Transverse colon (tissue), 4 donors: Measurements from ENCODE around the gene MAGI2. TPM values are rescaled to one million over a fixed set of nuclear protein-coding genes. Genes with fewer than 3 reads are reported as not detected.

Experiments used
- DNase-seq: peaks from one replicate; pipeline ENCODE4 v3.0.0-alpha.2; 2019
- H3K27ac ChIP-seq, 4 donors: fragments of 200-600 bp; sonication (generic); 2 replicates each; pipeline ENCODE4 v1.5.1; 2016 to 2018; ENCODE audit warnings: inconsistent platforms in 4 of 4
- H3K27me3 ChIP-seq: fragments of 200-600 bp; sonication (generic); 2 replicates; pipeline ENCODE4 v1.5.1; 2017; ENCODE audit warnings: inconsistent platforms
- H3K36me3 ChIP-seq, 4 donors: fragments of 200-600 bp; sonication (generic); 2 replicates each; pipeline ENCODE4 v1.5.1; 2017 to 2019; ENCODE audit warnings: inconsistent platforms in 4 of 4
- H3K4me1 ChIP-seq, 4 donors: fragments of 200-600 bp; sonication (generic); 2 replicates each; pipeline ENCODE4 v1.5.1; 2017 to 2020; ENCODE audit warnings: inconsistent platforms in 4 of 4
- H3K4me3 ChIP-seq, 4 donors: fragments of 200-600 bp; sonication (generic); 1 replicate in 1 of 4; 2 replicates in 3 of 4; pipeline versions ENCODE4 v1.5.1 to v1.6.1; 2017 to 2019; ENCODE audit warnings: inconsistent platforms in 4 of 4
- H3K9me3 ChIP-seq, 2 donors: fragments of 200-600 bp; sonication (generic); 2 replicates each; pipeline ENCODE4 v1.5.1; 2017 to 2019; ENCODE audit warnings: inconsistent platforms in 2 of 2
- EP300 ChIP-seq: sonication (generic); formaldehyde crosslinking; IDR thresholded peaks from one replicate; pipeline ENCODE4 v1.6.1; 2017; ENCODE audit warnings: antibody characterized with exemption, low read depth
- POLR2A ChIP-seq: fragments of 450-650 bp; IDR thresholded peaks from one replicate; pipeline ENCODE4 v1.6.1; 2016; ENCODE audit warnings: antibody characterized with exemption, mild to moderate bottlenecking, moderate library complexity
- POLR2AphosphoS5 ChIP-seq, 3 donors: sonication (generic); formaldehyde crosslinking; IDR thresholded peaks; one replicate each; pipeline ENCODE4 v1.6.1; 2016; ENCODE audit warnings: antibody characterized with exemption in 3 of 3
- WGBS, 2 donors: methylation state at CpG; one replicate each; pipeline ENCODE4 v1.1.5; 2018; ENCODE audit warnings: low coverage in 1 of 2; 5-methylcytosine and 5-hydroxymethylcytosine counted together
- in situ Hi-C, 4 donors: fragments of 200-750 bp; cut with MboI; loops; one replicate each; pipeline versions ENCODE4 v1.15.0 to v1.15.1; 2017; ENCODE audit warnings: low sequenced_read_pairs in 3 of 4, low pct_ligation_motif_present in 1 of 4, low pct_unique_long_range_greater_than_20kb in 1 of 4
- intact Hi-C: fragments of 100-400 bp; cut with DNase I; formaldehyde crosslinking; loops from one replicate; pipeline ENCODE4 v1.15.1; 2023; ENCODE audit warnings: low total_unique reads
- total RNA-seq, 4 donors: library from RNA; depleted of rRNA; stranded (reverse); fragments of >200 nt; gene quantifications; one replicate each; pipeline ENCODE4 v1.1.0, GENCODE V29; 2016
- TF ChIP-seq, protein P1 (sequence below), 5 experiments: fragments of 200-600 bp in 3 of 5; fragments of 450-650 bp in 2 of 5; sonication (generic) in 3 of 5; IDR thresholded peaks; 1 replicate in 2 of 5; 2 replicates in 3 of 5; pipeline ENCODE4 v1.5.1; 2016 to 2017; ENCODE audit warnings: antibody characterized with exemption in 5 of 5, inconsistent platforms in 3 of 5, mild to moderate bottlenecking in 2 of 5, moderate library complexity in 1 of 5

MAGI2 gene
- total RNA-seq, 4 donors from 2014 or later = 1.6 to 9.7 (median 4.1) TPM

DNA sequence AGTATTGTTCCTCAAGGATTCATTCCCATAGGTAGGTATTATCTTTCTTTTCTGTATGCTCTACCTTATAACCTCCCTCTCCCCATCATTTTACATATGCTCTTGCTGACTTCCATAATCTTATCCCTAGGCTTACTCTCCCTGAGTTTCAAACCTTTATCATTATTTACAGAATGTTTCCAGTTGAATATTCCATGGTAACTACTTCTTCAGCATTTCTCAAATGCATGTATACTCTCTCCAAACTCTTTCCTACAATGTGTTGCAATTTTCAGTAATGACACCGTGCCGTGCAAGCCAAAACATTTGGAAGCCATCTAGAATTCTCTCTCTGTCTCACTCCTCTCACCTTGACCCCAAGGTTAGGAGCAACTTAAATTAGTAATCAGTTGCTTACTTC lies 548.5 kb downstream of the MAGI2 start:
- H3K36me3 ChIP-seq = no peaks in the 10 kb centered on the region
- H3K4me1 ChIP-seq = peaks cover 0 to 4% (median 0%) of the 10 kb centered on the region in 4 donors
- no peak overlapping the region for H3K4me3 ChIP-seq
- H3K9me3 ChIP-seq = no peaks in the 10 kb centered on the region
- H3K27me3 ChIP-seq = no peaks in the 10 kb centered on the region
- no peak for DNase-seq
- in situ Hi-C loops = no loop called here
- no peak overlapping the region for H3K27ac ChIP-seq
- no peak for TF ChIP-seq EP300
- TF ChIP-seq POLR2AphosphoS5 (IDR thresholded peaks at IDR 0.05) = no peak
- TF ChIP-seq POLR2A = no peak
- TF ChIP-seq, protein P1, sequence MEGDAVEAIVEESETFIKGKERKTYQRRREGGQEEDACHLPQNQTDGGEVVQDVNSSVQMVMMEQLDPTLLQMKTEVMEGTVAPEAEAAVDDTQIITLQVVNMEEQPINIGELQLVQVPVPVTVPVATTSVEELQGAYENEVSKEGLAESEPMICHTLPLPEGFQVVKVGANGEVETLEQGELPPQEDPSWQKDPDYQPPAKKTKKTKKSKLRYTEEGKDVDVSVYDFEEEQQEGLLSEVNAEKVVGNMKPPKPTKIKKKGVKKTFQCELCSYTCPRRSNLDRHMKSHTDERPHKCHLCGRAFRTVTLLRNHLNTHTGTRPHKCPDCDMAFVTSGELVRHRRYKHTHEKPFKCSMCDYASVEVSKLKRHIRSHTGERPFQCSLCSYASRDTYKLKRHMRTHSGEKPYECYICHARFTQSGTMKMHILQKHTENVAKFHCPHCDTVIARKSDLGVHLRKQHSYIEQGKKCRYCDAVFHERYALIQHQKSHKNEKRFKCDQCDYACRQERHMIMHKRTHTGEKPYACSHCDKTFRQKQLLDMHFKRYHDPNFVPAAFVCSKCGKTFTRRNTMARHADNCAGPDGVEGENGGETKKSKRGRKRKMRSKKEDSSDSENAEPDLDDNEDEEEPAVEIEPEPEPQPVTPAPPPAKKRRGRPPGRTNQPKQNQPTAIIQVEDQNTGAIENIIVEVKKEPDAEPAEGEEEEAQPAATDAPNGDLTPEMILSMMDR (IDR thresholded peaks at IDR 0.05) = no peak
- intact Hi-C loops = no loop called here
- WGBS, 2 donors = 84 to 85% methylated on average over 2 of the region's 2 CpGs

DNA sequence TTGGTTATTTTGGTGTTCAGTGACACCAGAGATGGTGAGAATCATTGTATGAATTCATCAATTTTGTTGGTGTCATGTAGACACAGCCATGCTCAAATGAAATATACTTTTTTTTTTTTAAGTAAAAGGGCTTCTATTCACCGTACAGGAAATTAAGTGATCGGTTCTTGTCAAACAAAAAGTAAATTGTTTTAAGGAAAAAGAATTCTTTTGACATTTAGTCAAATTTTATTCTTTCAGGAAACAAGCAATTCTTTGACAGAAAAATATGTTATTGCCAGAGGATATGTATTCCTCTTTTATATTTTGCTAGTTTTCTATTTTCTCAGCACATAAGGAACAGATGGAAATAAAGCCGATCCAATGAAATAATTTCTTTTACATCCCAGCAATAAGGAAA lies 551.9 kb downstream of the MAGI2 start:
- H3K4me1 ChIP-seq = no peaks in the 10 kb centered on the region
- H3K27ac ChIP-seq = no peak overlapping the region
- 83 to 95% methylated on average over 3 of the region's 3 CpGs for WGBS, 2 donors
- H3K4me3 ChIP-seq = no peak overlapping the region
- no peak for DNase-seq
- intact Hi-C loops (no loop called here), in situ Hi-C loops (no loop called here)
- H3K36me3 ChIP-seq = no peaks in the 10 kb centered on the region
- H3K9me3 ChIP-seq = no peaks in the 10 kb centered on the region
- no peaks in the 10 kb centered on the region for H3K27me3 ChIP-seq
- TF ChIP-seq POLR2A (no peak), EP300 (no peak), POLR2AphosphoS5 (IDR thresholded peaks at IDR 0.05) (no peak)
- TF ChIP-seq, protein P1 (IDR thresholded peaks at IDR 0.05) = no peak

DNA sequence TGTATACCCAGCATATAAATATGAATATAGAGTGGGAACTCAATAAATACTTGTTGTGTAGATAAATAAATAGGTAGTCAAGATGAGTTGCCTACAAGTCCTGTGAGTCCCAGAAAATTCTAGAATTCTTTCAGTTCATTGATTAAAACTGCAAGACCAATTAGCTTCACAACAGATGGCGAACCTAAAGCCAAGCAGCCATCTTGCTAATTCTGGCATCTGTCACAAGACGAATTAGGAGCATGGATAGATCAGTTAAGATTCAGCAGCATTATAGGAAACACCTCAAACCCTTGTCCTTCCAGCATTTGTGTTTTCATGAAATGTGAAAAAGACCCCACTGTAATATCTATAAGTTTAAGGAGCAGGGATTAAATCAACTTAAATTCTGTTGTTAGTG lies 552.7 kb downstream of the MAGI2 start:
- in situ Hi-C loops (no loop called here), intact Hi-C loops (no loop called here)
- H3K27me3 ChIP-seq = no peaks in the 10 kb centered on the region
- no peak for DNase-seq
- no peaks in the 10 kb centered on the region for H3K9me3 ChIP-seq
- H3K4me1 ChIP-seq = no peaks in the 10 kb centered on the region
- H3K27ac ChIP-seq = no peak overlapping the region
- TF ChIP-seq POLR2AphosphoS5 (IDR thresholded peaks at IDR 0.05) = no peak
- no peak for TF ChIP-seq EP300
- TF ChIP-seq, protein P1 (IDR thresholded peaks at IDR 0.05) = no peak
- TF ChIP-seq POLR2A = no peak
- H3K36me3 ChIP-seq = no peaks in the 10 kb centered on the region
- 81 to 86% methylated on average over 2 of the region's 2 CpGs for WGBS, 2 donors
- H3K4me3 ChIP-seq = no peak overlapping the region

- intact Hi-C loops (no loop called here), in situ Hi-C loops (no loop called here)
- 40 to 43% methylated on average over 3 of the region's 3 CpGs for WGBS, 2 donors
- Histone ChIP-seq H3K27ac (no peak overlapping the region), H3K4me3 (no peak overlapping the region), H3K9me3 (no peaks in the 10 kb centered on the region), H3K27me3 (no peaks in the 10 kb centered on the region), H3K36me3 (no peaks in the 10 kb centered on the region), H3K4me1 (no peaks in the 10 kb centered on the region)
- DNase-seq = no peak
- TF ChIP-seq EP300 (no peak), POLR2AphosphoS5 (IDR thresholded peaks at IDR 0.05) (no peak), POLR2A (no peak)
- TF ChIP-seq, protein P1 (IDR thresholded peaks at IDR 0.05) = no peak
These were observed 558.1 kb downstream of the MAGI2 start for GRCh38 chr7:78895393-78895792.
